ENCODE results near the gene PDLIM3. TPM values are rescaled to one million over a fixed set of nuclear protein-coding genes. Genes with fewer than 3 reads are reported as not detected.

The PDLIM3 gene, protein sequence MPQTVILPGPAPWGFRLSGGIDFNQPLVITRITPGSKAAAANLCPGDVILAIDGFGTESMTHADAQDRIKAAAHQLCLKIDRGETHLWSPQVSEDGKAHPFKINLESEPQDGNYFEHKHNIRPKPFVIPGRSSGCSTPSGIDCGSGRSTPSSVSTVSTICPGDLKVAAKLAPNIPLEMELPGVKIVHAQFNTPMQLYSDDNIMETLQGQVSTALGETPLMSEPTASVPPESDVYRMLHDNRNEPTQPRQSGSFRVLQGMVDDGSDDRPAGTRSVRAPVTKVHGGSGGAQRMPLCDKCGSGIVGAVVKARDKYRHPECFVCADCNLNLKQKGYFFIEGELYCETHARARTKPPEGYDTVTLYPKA
- total RNA-seq (1,000 to 10,000 TPM in 1 of 9 donors, 100 to 1,000 TPM in 8; 111 to 1,156 (median 246) TPM), polyA plus RNA-seq (100 to 1,000 TPM; 187 to 367 TPM)
- long read RNA-seq, donor 1, full-length matches to known transcripts, result 56 of 81 reads
- long read RNA-seq, donor 1, partial matches to known transcripts, result 10 of 81 reads
- long read RNA-seq, donor 1, other reads (novel, unspliced or antisense), result 15 of 81 reads
- long read RNA-seq, donor 2, full-length matches to known transcripts, result 1,146 of 1,344 reads
- long read RNA-seq, donor 2, partial matches to known transcripts, result 69 of 1,344 reads
- long read RNA-seq, donor 2, other reads (novel, unspliced or antisense), result 129 of 1,344 reads
- long read RNA-seq, donor 3, full-length matches to known transcripts, result 72 of 96 reads
- long read RNA-seq, donor 3, partial matches to known transcripts, result 12 of 96 reads
- long read RNA-seq, donor 3, other reads (novel, unspliced or antisense), result 12 of 96 reads

- TF ChIP-seq POLR2A (IDR thresholded peaks at IDR 0.05) (peak; percentile 93 to 99), CTCF (IDR thresholded peaks at IDR 0.05) (peak in 1 of 12 donors; percentile 20)
- Histone ChIP-seq H3K4me1 (peaks cover 0 to 38% (median 5%) of the 10 kb centered on the region in 12 donors), H3K4me3 (peak within 1 kb of the TSS; percentile 67 to 98 (median 84)), H3K36me3 (no peaks in the 10 kb centered on the region), H3K27me3 (peaks cover 0 to 24% (median 0%) of the 10 kb centered on the region in 9 donors), H3K9me3 (no peaks in the 10 kb centered on the region), H3K27ac (peak within 1 kb of the TSS; percentile 84 to 99 (median 97))
- intact Hi-C loops (cut with DNase I), result loop anchor here in 8 of 10 donors (2.0 to 10.0 kb wide), 8 partner anchors 32 to 63 kb away; partner anchors contain the start of gene CCDC110 (in 1 of the 8)
- DNase-seq, result peak; percentile 55 to 87 (median 83)
- 1% methylated on average over 12 to 66 of the region's 66 CpGs for WGBS, 4 donors
- peak; percentile 51 to 89 (median 80) for ATAC-seq
Measured at GRCh38 chr4:185534866-185535611, at the start of gene PDLIM3. PDLIM3 (minus strand) TSS chr4:185535507; CDS start chr4:185535434, 73 bp downstream.

DNA sequence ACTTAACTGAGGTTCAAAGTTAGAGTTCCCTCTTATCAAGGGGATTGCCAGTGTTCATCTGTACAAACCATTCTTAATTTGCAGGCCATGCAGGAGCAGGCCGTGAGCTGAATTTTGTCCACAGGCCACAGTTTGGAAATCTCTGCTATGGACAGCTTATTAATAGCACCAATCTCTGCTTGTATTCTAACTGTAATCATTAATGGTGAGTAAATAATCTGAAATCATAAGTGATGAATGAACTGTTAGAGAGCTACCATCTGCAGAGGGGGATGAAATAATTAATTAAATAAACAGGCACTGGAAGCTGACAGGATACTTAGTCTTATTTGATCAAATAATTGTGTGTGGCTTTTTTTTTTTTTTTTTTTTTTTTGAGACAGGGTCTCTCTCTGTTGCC lies 48.5 kb upstream of the PDLIM3 start:
- peak overlapping the region in 6 of 12 donors; percentile 11 to 88 (median 48) for H3K27ac ChIP-seq
- TF ChIP-seq CTCF (IDR thresholded peaks at IDR 0.05), result no peak
- TF ChIP-seq POLR2A (IDR thresholded peaks at IDR 0.05), result no peak
- peaks cover 0 to 33% (median 12%) of the 10 kb centered on the region in 9 donors for H3K36me3 ChIP-seq
- peaks cover 0 to 9% (median 0%) of the 10 kb centered on the region in 9 donors for H3K27me3 ChIP-seq
- WGBS, 4 donors, result 58 to 81% (median 74%) methylated on average over 1 of the region's 1 CpG
- H3K4me1 ChIP-seq, result peaks cover 0 to 5% (median 0%) of the 10 kb centered on the region in 12 donors
- ATAC-seq (no peak), DNase-seq (no peak)
- intact Hi-C loops (cut with DNase I), result loop anchor here in 2 of 10 donors (5.0 kb wide), 1 partner anchor 112 kb away; the partner anchor contains the start of gene CCDC110 (in 2 of the 2)
- no peak overlapping the region for H3K4me3 ChIP-seq
- no peaks in the 10 kb centered on the region for H3K9me3 ChIP-seq

DNA sequence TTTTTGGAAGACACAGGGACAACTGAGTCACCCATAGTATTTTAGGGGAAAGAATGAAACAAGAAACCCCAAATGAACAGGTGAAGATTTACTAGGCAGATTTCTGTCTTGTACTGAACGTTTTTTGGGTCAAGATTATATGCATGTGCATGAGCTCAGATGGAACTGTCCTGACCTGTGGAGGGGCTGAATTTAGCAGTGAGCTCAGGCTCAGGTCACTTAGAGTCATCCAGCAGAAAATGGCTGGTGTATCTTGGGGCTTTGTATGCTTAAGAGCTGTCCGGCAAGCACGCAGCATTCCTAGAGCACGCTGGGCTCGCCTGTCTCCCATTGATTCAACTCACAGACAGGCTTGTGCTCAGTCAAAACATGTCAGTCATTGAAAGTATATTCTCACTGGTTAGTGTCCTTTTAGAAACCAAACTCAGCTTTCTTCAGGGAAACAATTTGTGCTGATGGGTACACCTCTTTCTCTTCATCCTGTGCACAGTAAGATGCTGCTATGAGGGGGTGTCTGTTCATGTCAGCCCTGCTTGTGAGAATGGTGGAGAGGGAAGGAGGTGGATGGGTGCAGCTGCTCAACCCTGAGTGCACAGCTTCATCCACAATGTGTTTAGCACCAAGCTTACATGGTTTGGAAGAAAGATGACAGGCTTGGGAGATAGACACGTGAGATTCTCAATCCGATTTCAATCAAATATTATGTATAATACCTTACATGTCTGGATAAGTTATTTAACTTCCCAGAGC lies 47.5 kb upstream of the PDLIM3 start:
- peaks cover 0 to 5% (median 0%) of the 10 kb centered on the region in 12 donors for H3K4me1 ChIP-seq
- H3K27me3 ChIP-seq, result peaks cover 0 to 5% (median 0%) of the 10 kb centered on the region in 9 donors
- H3K4me3 ChIP-seq, result no peak overlapping the region
- WGBS, 4 donors, result 56 to 58% (median 58%) methylated on average over 7 of the region's 7 CpGs
- peaks cover 0 to 26% (median 9%) of the 10 kb centered on the region in 9 donors for H3K36me3 ChIP-seq
- intact Hi-C loops (cut with DNase I), result loop anchor here in 2 of 10 donors (5.0 kb wide), 1 partner anchor 111 kb away; the partner anchor contains the start of gene CCDC110 (in 2 of the 2)
- peak in 1 of 5 donors; percentile 44 for DNase-seq
- peak overlapping the region in 9 of 12 donors; percentile 2 to 70 (median 41) for H3K27ac ChIP-seq
- peak; percentile 48 to 75 (median 59) for ATAC-seq
- no peaks in the 10 kb centered on the region for H3K9me3 ChIP-seq
- TF ChIP-seq CTCF (IDR thresholded peaks at IDR 0.05), result no peak
